ENCODE results near the gene HPS6.

GRCh38 chr10:102113261-102113955, 48.3 kb downstream of the HPS6 start:
- TF ChIP-seq CTCF (IDR thresholded peaks at IDR 0.05 in 4 of 5, conservative IDR thresholded peaks at IDR 0.05 in 1 of 5), result no peak
- TF ChIP-seq POLR2A (IDR thresholded peaks at IDR 0.05), result no peak
